Large intestine (tissue), 3 donors: Measurements from ENCODE around the gene BORA. TPM values are rescaled to one million over a fixed set of nuclear protein-coding genes. Genes with fewer than 3 reads are reported as not detected.
"Not testable (repeated sequence)": the region's sequence is repeated elsewhere in the genome, so short reads cannot be mapped to it uniquely, and the experiment has no call there.

Source experiments
- DNase-seq, 2 donors: peaks; one replicate each; pipeline versions ENCODE4 v3.0.0 to v3.0.0-alpha.2; 2013
- H3K27ac ChIP-seq: one replicate; pipeline ENCODE4 v1.5.1; 2013; ENCODE audit warnings: low read length
- H3K27me3 ChIP-seq: 2 replicates; pipeline ENCODE4 v1.6.1; 2013; ENCODE audit warnings: low read length; ENCODE audit not compliant: control insufficient read depth, insufficient read depth
- H3K36me3 ChIP-seq: 2 replicates; pipeline ENCODE4 v1.6.1; 2013; ENCODE audit warnings: low read length; ENCODE audit not compliant: control insufficient read depth, insufficient read depth
- H3K4me1 ChIP-seq: one replicate; pipeline ENCODE4 v1.6.1; 2013; ENCODE audit warnings: low read length; ENCODE audit not compliant: control insufficient read depth, insufficient read depth
- H3K4me3 ChIP-seq: one replicate; pipeline ENCODE4 v1.5.1; 2013; ENCODE audit warnings: low read length
- H3K9me3 ChIP-seq: one replicate; pipeline ENCODE4 v1.6.1; 2013; ENCODE audit warnings: mild to moderate bottlenecking, low read depth, low read length, moderate library complexity; ENCODE audit not compliant: control insufficient read depth
- whole genome bisulfite sequencing: methylation state at CpG from one replicate; pipeline ENCODE4 v1.1.5; 2013; ENCODE audit warnings: low lambda C conversion rate; ENCODE audit not compliant: insufficient coverage; 5-methylcytosine and 5-hydroxymethylcytosine counted together
- polyA plus RNA-seq: library from polyadenylated mRNA; unstranded; fragments of 120-200 nt; gene quantifications from one replicate; pipeline ENCODE4 v1.2.1, GENCODE V29; 2013

The BORA gene
- polyA plus RNA-seq, 1 donor, result 6.0 TPM

- Histone ChIP-seq H3K36me3 (no peaks in the 10 kb centered on the region), H3K4me3 (no peak overlapping the region), H3K9me3 (no peaks in the 10 kb centered on the region), H3K4me1 (no peaks in the 10 kb centered on the region), H3K27me3 (no peaks in the 10 kb centered on the region), H3K27ac (no peak overlapping the region)
- no CpG with 5 or more reads among the region's 1 CpG for WGBS
- no peak for DNase-seq
Measured at GRCh38 chr13:72700509-72700908, 27.2 kb upstream of the BORA start.

GRCh38 chr13:72716776-72717175, 10.9 kb upstream of the BORA start:
- H3K27ac ChIP-seq, result no peak overlapping the region
- no peak for DNase-seq
- H3K4me1 ChIP-seq, result no peaks in the 10 kb centered on the region
- H3K27me3 ChIP-seq, result no peaks in the 10 kb centered on the region
- peaks cover 50% of the 10 kb centered on the region for H3K36me3 ChIP-seq
- peaks cover 4% of the 10 kb centered on the region for H3K9me3 ChIP-seq
- H3K4me3 ChIP-seq, result no peak overlapping the region
- WGBS, result 94% methylated on average over 2 of the region's 3 CpGs

GRCh38 chr13:72726185-72726584, 1.5 kb upstream of the BORA start:
- H3K4me3 ChIP-seq, result peak overlapping the region; percentile 90

GRCh38 chr13:72726726-72727416, 852 bp upstream of the BORA start:
- H3K36me3 ChIP-seq, result no peaks in the 10 kb centered on the region
- DNase-seq, result no peak
- no peaks in the 10 kb centered on the region for H3K27me3 ChIP-seq
- H3K9me3 ChIP-seq, result no peaks in the 10 kb centered on the region
- no CpG with 5 or more reads among the region's 49 CpGs for WGBS
- peak overlapping the region; percentile 49 for H3K27ac ChIP-seq
- H3K4me3 ChIP-seq, result peak overlapping the region; percentile 90
- no peaks in the 10 kb centered on the region for H3K4me1 ChIP-seq

More at GRCh38 chr13:72726185-72726584, 1.5 kb upstream of the BORA start:
- not testable (repeated sequence) for H3K36me3 ChIP-seq, H3K27me3 ChIP-seq, DNase-seq, H3K27ac ChIP-seq, H3K4me1 ChIP-seq, H3K9me3 ChIP-seq
- 82% methylated on average over 9 of the region's 15 CpGs for WGBS

GRCh38 chr13:72728290-72728605, 525 bp downstream of the BORA start:
- no CpG with 5 or more reads among the region's 3 CpGs for WGBS
- H3K9me3 ChIP-seq, result no peaks in the 10 kb centered on the region
- no peak for DNase-seq
- no peaks in the 10 kb centered on the region for H3K4me1 ChIP-seq
- peaks cover 3% of the 10 kb centered on the region for H3K36me3 ChIP-seq
- peak overlapping the region; percentile 90 for H3K4me3 ChIP-seq
- H3K27me3 ChIP-seq, result no peaks in the 10 kb centered on the region
- no peak overlapping the region for H3K27ac ChIP-seq

GRCh38 chr13:72737033-72737432, 9.3 kb downstream of the BORA start:
- H3K27me3 ChIP-seq, result no peaks in the 10 kb centered on the region
- H3K4me3 ChIP-seq, result no peak overlapping the region
- H3K36me3 ChIP-seq, result peaks cover 10% of the 10 kb centered on the region
- 50% methylated on average over 2 of the region's 3 CpGs for WGBS
- no peaks in the 10 kb centered on the region for H3K9me3 ChIP-seq
- DNase-seq, result peak in 1 of 2 donors; percentile 30
- no peaks in the 10 kb centered on the region for H3K4me1 ChIP-seq
- H3K27ac ChIP-seq, result no peak overlapping the region

GRCh38 chr13:72740015-72740414, 12.3 kb downstream of the BORA start:
- WGBS, result no CpG with 5 or more reads among the region's 1 CpG
- Histone ChIP-seq H3K4me1 (no peaks in the 10 kb centered on the region), H3K36me3 (peaks cover 12% of the 10 kb centered on the region), H3K27ac (no peak overlapping the region), H3K4me3 (no peak overlapping the region), H3K9me3 (no peaks in the 10 kb centered on the region), H3K27me3 (no peaks in the 10 kb centered on the region)
- DNase-seq, result no peak

- no peak overlapping the region for H3K4me3 ChIP-seq
- no peak for DNase-seq
- no peaks in the 10 kb centered on the region for H3K9me3 ChIP-seq
- no peaks in the 10 kb centered on the region for H3K4me1 ChIP-seq
- no CpG with 5 or more reads among the region's 1 CpG for WGBS
- no peak overlapping the region for H3K27ac ChIP-seq
- peaks cover 32% of the 10 kb centered on the region for H3K36me3 ChIP-seq
- no peaks in the 10 kb centered on the region for H3K27me3 ChIP-seq
Measured at GRCh38 chr13:72745260-72745659, 17.5 kb downstream of the BORA start.

GRCh38 chr13:72751220-72751619, 23.5 kb downstream of the BORA start:
- H3K27ac ChIP-seq, result no peak overlapping the region
- H3K27me3 ChIP-seq, result no peaks in the 10 kb centered on the region
- no peaks in the 10 kb centered on the region for H3K9me3 ChIP-seq
- no peaks in the 10 kb centered on the region for H3K4me1 ChIP-seq
- H3K36me3 ChIP-seq, result peaks cover 55% of the 10 kb centered on the region
- DNase-seq, result no peak
- H3K4me3 ChIP-seq, result no peak overlapping the region

GRCh38 chr13:72754111-72754510, 26.4 kb downstream of the BORA start:
- H3K9me3 ChIP-seq, result no peaks in the 10 kb centered on the region
- H3K4me1 ChIP-seq, result no peaks in the 10 kb centered on the region
- H3K27ac ChIP-seq, result no peak overlapping the region
- no peak overlapping the region for H3K4me3 ChIP-seq
- H3K27me3 ChIP-seq, result no peaks in the 10 kb centered on the region
- peaks cover 64% of the 10 kb centered on the region for H3K36me3 ChIP-seq
- DNase-seq, result no peak
- 100% methylated on average over 1 of the region's 6 CpGs for WGBS

- Histone ChIP-seq H3K27me3 (no peaks in the 10 kb centered on the region), H3K4me1 (no peaks in the 10 kb centered on the region), H3K4me3 (no peak overlapping the region), H3K9me3 (no peaks in the 10 kb centered on the region), H3K36me3 (peaks cover 75% of the 10 kb centered on the region), H3K27ac (no peak overlapping the region)
- no CpG with 5 or more reads among the region's 4 CpGs for WGBS
- DNase-seq, result no peak
Measured at GRCh38 chr13:72757792-72758535, 30.2 kb downstream of the BORA start.
